Measurements from ENCODE around the gene SH3RF1. TPM values are rescaled to one million over a fixed set of nuclear protein-coding genes. Genes with fewer than 3 reads are reported as not detected.
A peak's percentile ranks its signal among the peaks of the same experiment; 100 is the strongest.

SH3RF1 gene
- total and polyA plus RNA-seq, 2 of the 13 experiments (the other 11 are each of a cell fraction or from before 2014, with no cell fraction given): 3.1 to 3.2 TPM

DNA sequence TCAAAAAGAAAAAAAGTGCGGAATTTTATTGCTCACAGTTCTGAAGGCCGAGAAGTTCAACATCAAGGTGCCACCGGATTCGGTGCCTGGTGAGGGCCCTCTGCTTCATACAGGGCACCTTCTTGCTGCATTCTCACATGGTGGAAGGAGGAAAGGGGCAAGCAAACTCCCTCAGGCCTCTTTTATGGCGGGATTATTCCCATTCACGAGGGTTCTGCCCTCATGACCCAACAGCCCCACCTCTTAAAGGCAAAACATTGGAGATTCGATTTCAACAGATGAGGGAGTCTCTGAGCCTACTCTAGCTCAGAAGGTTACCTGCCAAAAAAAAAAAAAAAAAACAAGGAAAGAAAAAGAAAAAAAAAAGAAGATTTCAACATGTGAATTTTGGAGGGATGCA is 196.6 kb downstream of the SH3RF1 start:
- Histone ChIP-seq H3K4me3 (replicated peaks in 1 of 3; ENCODE audit: insufficient read depth in 1 of 3, low read depth in 2 of 3, low read length in 3 of 3) (no peak overlapping the region), H3K4me2 (ENCODE audit: low read depth, low read length) (no peak overlapping the region), H3K36me3 (replicated peaks in 1 of 2; ENCODE audit: control insufficient read depth in 1 of 2, insufficient read depth in 2 of 2, low read length in 2 of 2) (no peaks in the 10 kb centered on the region), H3K27me3 (ENCODE audit: control insufficient read depth in 1 of 2, insufficient read depth in 2 of 2, low read length in 2 of 2) (no peaks in the 10 kb centered on the region), H3K9me3 (ENCODE audit: low read length) (peaks cover 8% of the 10 kb centered on the region; the same call in 1 of the 2 replicates), H3K4me1 (ENCODE audit: insufficient read depth, low read length) (peaks cover 47% of the 10 kb centered on the region), H4K20me1 (ENCODE audit: insufficient read depth, low read length) (no peaks in the 10 kb centered on the region), H3K79me2 (ENCODE audit: insufficient read depth, low read length) (no peaks in the 10 kb centered on the region), H2AFZ (ENCODE audit: low read length) (no peak overlapping the region), H3K9ac (ENCODE audit: insufficient read depth, low read depth, low read length) (no peak overlapping the region), H3K27ac (ENCODE audit: extremely low read length, insufficient read depth, low read length) (no peak overlapping the region)
- intact Hi-C loops (cut with micrococcal nuclease; ENCODE audit: unreplicated experiment) (loop anchor here (5.0 kb wide), 1 partner anchor 178 kb away; no protein-coding TSS in a partner anchor), in situ Hi-C loops (cut with HindIII; ENCODE audit: extremely low pct_ligation_motif_present, low pct_unique_long_range_greater_than_20kb) (no loop called here)
- POLR2A ChIA-PET: no interaction called here
- TF ChIP-seq, protein P1, sequence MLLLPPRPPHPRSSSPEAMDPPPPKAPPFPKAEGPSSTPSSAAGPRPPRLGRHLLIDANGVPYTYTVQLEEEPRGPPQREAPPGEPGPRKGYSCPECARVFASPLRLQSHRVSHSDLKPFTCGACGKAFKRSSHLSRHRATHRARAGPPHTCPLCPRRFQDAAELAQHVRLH (CRISPR knock-in tag; IDR thresholded peaks at IDR 0.05; ENCODE audit: borderline replicate concordance, low read depth): no peak
- TF ChIP-seq WIZ (CRISPR knock-in tag; IDR thresholded peaks at IDR 0.05) (no peak), ZSCAN29 (CRISPR knock-in tag; conservative IDR thresholded peaks at IDR 0.05) (no peak), ISL2 (CRISPR knock-in tag; IDR thresholded peaks at IDR 0.05) (no peak)
- CTCF ChIA-PET (ENCODE audit: low intra/inter-chr PET ratio, low total read pairs): no interaction called here
- no peak for ATAC-seq
- WGBS (ENCODE audit: low lambda C conversion rate): 48% methylated on average over 7 of the region's 7 CpGs
- no peak for FAIRE-seq
- BruUV-seq (replicated peaks): no TSS peak
- DNase-seq (ENCODE audit: low spot score): no peak

DNA sequence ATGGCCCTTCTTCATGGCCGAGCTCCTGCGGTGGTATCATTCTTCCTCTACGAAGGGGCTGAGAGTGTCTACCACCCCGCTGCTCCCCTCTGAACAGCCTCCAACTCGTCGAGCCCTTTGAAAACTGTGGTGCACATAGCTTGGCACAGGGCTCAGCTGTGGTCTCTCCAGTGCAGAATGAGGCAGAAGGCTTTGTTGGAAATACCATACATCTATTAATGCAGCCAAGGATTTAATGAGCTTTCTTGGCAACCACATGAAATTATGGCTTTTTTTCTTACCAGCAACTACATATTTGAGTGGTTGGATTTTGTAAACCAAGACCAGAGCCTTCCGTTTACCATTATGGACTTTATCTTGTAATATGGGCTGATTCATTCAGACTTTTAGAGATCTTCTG is 199.0 kb downstream of the SH3RF1 start:
- ChIA-PET POLR2A (interaction anchor here (1.2 to 2.2 kb wide), 4 partner anchors 8 to 62 kb away, joined by 3 to 17 read pairs (median 12); partner anchors contain the start of gene CBR4), CTCF (ENCODE audit: low intra/inter-chr PET ratio, low total read pairs) (no interaction called here)
- in situ Hi-C loops (cut with HindIII; ENCODE audit: extremely low pct_ligation_motif_present, low pct_unique_long_range_greater_than_20kb) (no loop called here), intact Hi-C loops (cut with micrococcal nuclease; ENCODE audit: unreplicated experiment) (loop anchor here (5.0 kb wide), 1 partner anchor 181 kb away; no protein-coding TSS in a partner anchor)
- Histone ChIP-seq H3K4me1 (ENCODE audit: insufficient read depth, low read length) (peaks cover 59% of the 10 kb centered on the region), H3K9ac (ENCODE audit: insufficient read depth, low read depth, low read length) (no peak overlapping the region), H3K36me3 (replicated peaks in 1 of 2; ENCODE audit: control insufficient read depth in 1 of 2, insufficient read depth in 2 of 2, low read length in 2 of 2) (no peaks in the 10 kb centered on the region), H3K79me2 (ENCODE audit: insufficient read depth, low read length) (no peaks in the 10 kb centered on the region), H3K9me3 (ENCODE audit: low read length) (peaks cover 8% of the 10 kb centered on the region; the same call in 1 of the 2 replicates), H3K27me3 (ENCODE audit: control insufficient read depth in 1 of 2, insufficient read depth in 2 of 2, low read length in 2 of 2) (no peaks in the 10 kb centered on the region), H2AFZ (ENCODE audit: low read length) (no peak overlapping the region), H4K20me1 (ENCODE audit: insufficient read depth, low read length) (no peaks in the 10 kb centered on the region), H3K27ac (ENCODE audit: extremely low read length, insufficient read depth, low read length) (no peak overlapping the region), H3K4me2 (ENCODE audit: low read depth, low read length) (no peak overlapping the region), H3K4me3 (replicated peaks in 1 of 3; ENCODE audit: insufficient read depth in 1 of 3, low read depth in 2 of 3, low read length in 3 of 3) (no peak overlapping the region)
- no peak for FAIRE-seq
- 80% methylated on average over 6 of the region's 7 CpGs for WGBS (ENCODE audit: low lambda C conversion rate)
- no TSS peak for BruUV-seq (replicated peaks)
- TF ChIP-seq WIZ (CRISPR knock-in tag; IDR thresholded peaks at IDR 0.05) (no peak), ZNF569 (CRISPR knock-in tag; IDR thresholded peaks at IDR 0.05; ENCODE audit: borderline replicate concordance) (no peak), ZNF335 (CRISPR knock-in tag; IDR thresholded peaks at IDR 0.05) (0 out of 2 replicates have a peak, but pooled peaks have one; percentile 1), ZNF777 (CRISPR knock-in tag; IDR thresholded peaks at IDR 0.05) (no peak)
- TF ChIP-seq, protein P2, sequence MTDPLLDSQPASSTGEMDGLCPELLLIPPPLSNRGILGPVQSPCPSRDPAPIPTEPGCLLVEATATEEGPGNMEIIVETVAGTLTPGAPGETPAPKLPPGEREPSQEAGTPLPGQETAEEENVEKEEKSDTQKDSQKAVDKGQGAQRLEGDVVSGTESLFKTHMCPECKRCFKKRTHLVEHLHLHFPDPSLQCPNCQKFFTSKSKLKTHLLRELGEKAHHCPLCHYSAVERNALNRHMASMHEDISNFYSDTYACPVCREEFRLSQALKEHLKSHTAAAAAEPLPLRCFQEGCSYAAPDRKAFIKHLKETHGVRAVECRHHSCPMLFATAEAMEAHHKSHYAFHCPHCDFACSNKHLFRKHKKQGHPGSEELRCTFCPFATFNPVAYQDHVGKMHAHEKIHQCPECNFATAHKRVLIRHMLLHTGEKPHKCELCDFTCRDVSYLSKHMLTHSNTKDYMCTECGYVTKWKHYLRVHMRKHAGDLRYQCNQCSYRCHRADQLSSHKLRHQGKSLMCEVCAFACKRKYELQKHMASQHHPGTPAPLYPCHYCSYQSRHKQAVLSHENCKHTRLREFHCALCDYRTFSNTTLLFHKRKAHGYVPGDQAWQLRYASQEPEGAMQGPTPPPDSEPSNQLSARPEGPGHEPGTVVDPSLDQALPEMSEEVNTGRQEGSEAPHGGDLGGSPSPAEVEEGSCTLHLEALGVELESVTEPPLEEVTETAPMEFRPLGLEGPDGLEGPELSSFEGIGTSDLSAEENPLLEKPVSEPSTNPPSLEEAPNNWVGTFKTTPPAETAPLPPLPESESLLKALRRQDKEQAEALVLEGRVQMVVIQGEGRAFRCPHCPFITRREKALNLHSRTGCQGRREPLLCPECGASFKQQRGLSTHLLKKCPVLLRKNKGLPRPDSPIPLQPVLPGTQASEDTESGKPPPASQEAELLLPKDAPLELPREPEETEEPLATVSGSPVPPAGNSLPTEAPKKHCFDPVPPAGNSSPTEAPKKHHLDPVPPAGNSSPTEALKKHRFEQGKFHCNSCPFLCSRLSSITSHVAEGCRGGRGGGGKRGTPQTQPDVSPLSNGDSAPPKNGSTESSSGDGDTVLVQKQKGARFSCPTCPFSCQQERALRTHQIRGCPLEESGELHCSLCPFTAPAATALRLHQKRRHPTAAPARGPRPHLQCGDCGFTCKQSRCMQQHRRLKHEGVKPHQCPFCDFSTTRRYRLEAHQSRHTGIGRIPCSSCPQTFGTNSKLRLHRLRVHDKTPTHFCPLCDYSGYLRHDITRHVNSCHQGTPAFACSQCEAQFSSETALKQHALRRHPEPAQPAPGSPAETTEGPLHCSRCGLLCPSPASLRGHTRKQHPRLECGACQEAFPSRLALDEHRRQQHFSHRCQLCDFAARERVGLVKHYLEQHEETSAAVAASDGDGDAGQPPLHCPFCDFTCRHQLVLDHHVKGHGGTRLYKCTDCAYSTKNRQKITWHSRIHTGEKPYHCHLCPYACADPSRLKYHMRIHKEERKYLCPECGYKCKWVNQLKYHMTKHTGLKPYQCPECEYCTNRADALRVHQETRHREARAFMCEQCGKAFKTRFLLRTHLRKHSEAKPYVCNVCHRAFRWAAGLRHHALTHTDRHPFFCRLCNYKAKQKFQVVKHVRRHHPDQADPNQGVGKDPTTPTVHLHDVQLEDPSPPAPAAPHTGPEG (CRISPR knock-in tag; IDR thresholded peaks at IDR 0.05): no peak
- no peak for DNase-seq (ENCODE audit: low spot score)
- ATAC-seq: no peak

Data from HepG2 (cell line).